ENCODE measurements around the gene GYPA.
"Not testable (repeated sequence)": the region's sequence is repeated elsewhere in the genome, so short reads cannot be mapped to it uniquely, and the experiment has no call there.

The GYPA gene

DNA sequence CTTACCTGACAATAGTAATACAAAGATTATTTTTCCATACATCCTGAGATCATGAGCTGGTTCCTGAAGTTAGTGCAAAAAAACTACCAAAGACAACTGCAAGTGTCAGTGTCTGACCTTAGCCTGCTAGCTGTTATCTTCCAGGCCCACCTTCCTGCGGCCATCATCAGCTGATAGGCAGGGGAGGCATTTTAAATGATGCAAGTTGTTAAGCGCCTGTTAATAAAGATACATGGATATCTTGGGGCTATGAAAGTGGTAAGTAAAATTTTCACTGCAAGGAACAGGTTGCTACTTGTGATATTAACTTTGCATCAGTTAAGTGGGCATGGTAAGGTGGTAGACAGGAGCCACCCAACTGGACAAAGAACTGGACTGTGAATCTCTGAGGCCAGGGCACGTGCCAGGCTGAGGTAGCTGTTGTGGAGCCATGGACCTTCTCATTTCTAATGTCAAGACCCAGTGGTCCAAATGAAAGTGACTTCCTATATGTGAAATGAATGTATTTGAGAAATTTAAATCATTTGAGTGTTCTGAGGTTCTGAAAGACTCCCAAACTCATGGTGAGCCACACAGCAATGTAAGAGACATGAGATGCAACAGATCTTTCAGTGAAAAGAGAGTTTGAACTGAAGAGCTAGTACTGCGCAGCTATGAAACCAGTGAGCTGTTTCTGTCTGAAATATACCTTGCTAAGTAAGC, at the start of gene GYPA:
TSS of gene GYPA (minus strand) at position 125 of the 702 bp plus-strand sequence. CDS start at position 42, 83 bp downstream.
- H3K27me3 ChIP-seq (ENCODE audit: control insufficient read depth in 5 of 5, insufficient read depth in 4 of 5, low read length in 5 of 5); H3K4me1 ChIP-seq (ENCODE audit: control insufficient read depth in 5 of 5, insufficient read depth in 5 of 5, low read length in 5 of 5); H3K9ac ChIP-seq (ENCODE audit: low read length in 5 of 5); H3K4me3 ChIP-seq (ENCODE audit: low read depth in 1 of 5, low read length in 5 of 5); H3K9me3 ChIP-seq (ENCODE audit: control insufficient read depth in 5 of 5, low read length in 5 of 5); H3K27ac ChIP-seq (ENCODE audit: low read depth, low read length); H3K36me3 ChIP-seq (ENCODE audit: control insufficient read depth in 5 of 5, insufficient read depth in 5 of 5, low read length in 5 of 5): not testable (repeated sequence)

DNA sequence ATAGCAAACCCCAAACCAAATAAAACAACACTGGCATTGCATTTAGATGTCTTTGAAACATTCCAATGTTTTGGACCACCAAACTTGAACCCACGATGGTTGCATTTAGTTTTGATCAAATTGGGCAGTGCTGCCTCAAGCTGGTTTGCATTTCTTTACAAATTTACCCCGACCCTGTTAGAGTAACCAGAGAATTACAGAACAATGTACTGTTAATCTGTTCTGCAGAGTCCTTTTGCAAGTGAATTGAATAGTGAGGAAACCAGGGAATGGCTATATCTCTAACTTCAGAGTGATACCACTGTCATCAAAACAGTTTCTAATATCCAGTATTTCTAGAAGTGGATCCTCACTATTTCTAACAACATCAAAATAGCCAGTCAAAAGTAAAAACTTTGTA, 49.5 kb upstream of the GYPA start:
- Histone ChIP-seq H3K9me3 (ENCODE audit: control insufficient read depth in 5 of 5, low read length in 5 of 5) (no peaks in the 10 kb centered on the region), H3K9ac (ENCODE audit: low read length in 5 of 5) (no peak overlapping the region), H3K4me1 (ENCODE audit: control insufficient read depth in 5 of 5, insufficient read depth in 5 of 5, low read length in 5 of 5) (no peaks in the 10 kb centered on the region), H3K36me3 (ENCODE audit: control insufficient read depth in 5 of 5, insufficient read depth in 5 of 5, low read length in 5 of 5) (no peaks in the 10 kb centered on the region), H3K4me3 (ENCODE audit: low read depth in 1 of 5, low read length in 5 of 5) (no peak overlapping the region), H3K27ac (ENCODE audit: low read depth, low read length) (no peak overlapping the region), H3K27me3 (ENCODE audit: control insufficient read depth in 5 of 5, insufficient read depth in 4 of 5, low read length in 5 of 5) (peaks cover 0 to 2% (median 0%) of the 10 kb centered on the region in 5 donors)

DNA sequence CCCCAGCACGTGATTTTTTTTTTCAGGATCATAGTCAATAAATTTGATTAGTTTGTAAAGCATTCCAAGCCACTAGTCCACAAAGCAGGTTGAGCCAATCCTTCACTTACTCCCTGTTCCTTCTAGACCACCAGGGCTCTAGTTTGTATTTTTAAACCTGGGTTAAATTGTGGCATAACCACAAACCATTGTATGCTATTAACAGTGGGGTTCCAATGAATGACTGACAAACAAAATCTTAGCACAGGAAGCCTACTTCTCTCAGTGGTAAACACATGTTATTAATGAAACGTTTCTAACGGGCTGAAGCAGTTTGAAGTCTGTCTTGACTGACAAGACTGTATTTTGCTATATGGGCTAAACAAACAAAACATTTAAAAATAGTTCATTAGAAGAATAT, 48.6 kb upstream of the GYPA start:
- Histone ChIP-seq H3K27ac (ENCODE audit: low read depth, low read length) (no peak overlapping the region), H3K4me1 (ENCODE audit: control insufficient read depth in 5 of 5, insufficient read depth in 5 of 5, low read length in 5 of 5) (no peaks in the 10 kb centered on the region), H3K36me3 (ENCODE audit: control insufficient read depth in 5 of 5, insufficient read depth in 5 of 5, low read length in 5 of 5) (no peaks in the 10 kb centered on the region), H3K9me3 (ENCODE audit: control insufficient read depth in 5 of 5, low read length in 5 of 5) (no peaks in the 10 kb centered on the region), H3K27me3 (ENCODE audit: control insufficient read depth in 5 of 5, insufficient read depth in 4 of 5, low read length in 5 of 5) (peaks cover 0 to 2% (median 0%) of the 10 kb centered on the region in 5 donors), H3K9ac (ENCODE audit: low read length in 5 of 5) (no peak overlapping the region), H3K4me3 (ENCODE audit: low read depth in 1 of 5, low read length in 5 of 5) (no peak overlapping the region)

DNA sequence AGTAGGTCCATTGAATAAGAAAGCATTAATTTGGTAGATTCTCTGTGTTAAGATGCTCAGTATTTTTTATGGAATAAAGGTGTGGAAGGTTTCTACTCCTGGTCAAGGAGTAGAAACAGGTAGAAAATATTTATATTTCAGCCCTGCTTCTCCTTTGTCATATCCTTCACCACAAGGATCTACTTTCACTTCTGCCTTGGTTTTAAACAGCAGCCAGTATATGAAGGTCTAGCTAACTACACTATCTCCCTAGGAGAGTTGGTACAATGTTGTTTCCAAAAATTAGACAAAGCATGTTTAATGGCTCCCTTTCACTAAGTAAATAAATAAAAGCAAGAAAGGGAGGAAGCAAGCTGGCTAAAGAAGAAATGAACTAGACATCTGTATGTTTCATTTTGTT, 44.6 kb upstream of the GYPA start:
- H3K4me1 ChIP-seq (ENCODE audit: control insufficient read depth in 5 of 5, insufficient read depth in 5 of 5, low read length in 5 of 5) = no peaks in the 10 kb centered on the region
- no peak overlapping the region for H3K27ac ChIP-seq (ENCODE audit: low read depth, low read length)
- no peak overlapping the region for H3K4me3 ChIP-seq (ENCODE audit: low read depth in 1 of 5, low read length in 5 of 5)
- no peak overlapping the region for H3K9ac ChIP-seq (ENCODE audit: low read length in 5 of 5)
- H3K9me3 ChIP-seq (ENCODE audit: control insufficient read depth in 5 of 5, low read length in 5 of 5) = no peaks in the 10 kb centered on the region
- peaks cover 0 to 2% (median 0%) of the 10 kb centered on the region in 5 donors for H3K27me3 ChIP-seq (ENCODE audit: control insufficient read depth in 5 of 5, insufficient read depth in 4 of 5, low read length in 5 of 5)
- H3K36me3 ChIP-seq (ENCODE audit: control insufficient read depth in 5 of 5, insufficient read depth in 5 of 5, low read length in 5 of 5) = no peaks in the 10 kb centered on the region

DNA sequence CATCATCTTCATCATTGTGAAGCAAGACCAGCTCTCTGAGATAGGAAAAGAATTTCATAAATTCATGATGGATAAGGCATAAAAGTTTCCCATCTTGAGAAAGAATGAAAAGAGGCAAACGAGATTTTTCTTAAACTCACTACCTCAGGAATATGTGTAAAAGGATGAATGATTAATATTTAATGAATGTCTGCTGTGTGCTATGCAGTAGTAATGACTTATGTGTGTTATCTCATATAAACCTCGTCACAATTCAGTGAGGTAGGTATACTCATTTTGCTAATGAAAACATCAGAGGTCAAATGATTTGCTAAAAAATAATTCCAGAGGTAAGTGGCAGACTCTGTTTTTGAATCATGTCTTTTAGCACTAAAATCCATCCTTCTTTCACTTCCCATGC, 42.6 kb upstream of the GYPA start:
- Histone ChIP-seq H3K27me3 (ENCODE audit: control insufficient read depth in 5 of 5, insufficient read depth in 4 of 5, low read length in 5 of 5) (no peaks in the 10 kb centered on the region), H3K4me1 (ENCODE audit: control insufficient read depth in 5 of 5, insufficient read depth in 5 of 5, low read length in 5 of 5) (no peaks in the 10 kb centered on the region), H3K4me3 (ENCODE audit: low read depth in 1 of 5, low read length in 5 of 5) (no peak overlapping the region), H3K36me3 (ENCODE audit: control insufficient read depth in 5 of 5, insufficient read depth in 5 of 5, low read length in 5 of 5) (no peaks in the 10 kb centered on the region), H3K9me3 (ENCODE audit: control insufficient read depth in 5 of 5, low read length in 5 of 5) (no peaks in the 10 kb centered on the region), H3K27ac (ENCODE audit: low read depth, low read length) (no peak overlapping the region), H3K9ac (ENCODE audit: low read length in 5 of 5) (no peak overlapping the region)

DNA sequence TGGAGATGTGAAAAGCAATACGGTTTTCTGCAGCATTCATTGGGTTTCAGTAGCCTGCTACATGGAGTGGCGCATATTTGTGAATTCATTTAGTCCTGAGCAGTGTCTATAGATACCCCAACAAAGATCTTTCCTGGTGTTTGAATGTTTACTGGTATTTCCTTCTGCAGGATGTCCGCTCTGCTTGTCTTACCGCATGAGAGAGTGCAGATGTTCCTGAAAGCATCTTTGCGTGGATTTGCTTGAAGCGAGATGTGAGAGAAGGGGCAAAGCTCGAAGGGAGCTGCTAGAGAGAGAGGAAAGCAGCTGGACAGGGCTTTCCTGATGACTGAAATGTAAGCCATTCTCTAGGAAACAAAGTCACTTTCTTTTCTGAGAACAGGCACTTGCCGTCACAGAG, 40.9 kb upstream of the GYPA start:
- H3K36me3 ChIP-seq (ENCODE audit: control insufficient read depth in 5 of 5, insufficient read depth in 5 of 5, low read length in 5 of 5) = no peaks in the 10 kb centered on the region
- H3K27me3 ChIP-seq (ENCODE audit: control insufficient read depth in 5 of 5, insufficient read depth in 4 of 5, low read length in 5 of 5) = no peaks in the 10 kb centered on the region
- no peak overlapping the region for H3K9ac ChIP-seq (ENCODE audit: low read length in 5 of 5)

DNA sequence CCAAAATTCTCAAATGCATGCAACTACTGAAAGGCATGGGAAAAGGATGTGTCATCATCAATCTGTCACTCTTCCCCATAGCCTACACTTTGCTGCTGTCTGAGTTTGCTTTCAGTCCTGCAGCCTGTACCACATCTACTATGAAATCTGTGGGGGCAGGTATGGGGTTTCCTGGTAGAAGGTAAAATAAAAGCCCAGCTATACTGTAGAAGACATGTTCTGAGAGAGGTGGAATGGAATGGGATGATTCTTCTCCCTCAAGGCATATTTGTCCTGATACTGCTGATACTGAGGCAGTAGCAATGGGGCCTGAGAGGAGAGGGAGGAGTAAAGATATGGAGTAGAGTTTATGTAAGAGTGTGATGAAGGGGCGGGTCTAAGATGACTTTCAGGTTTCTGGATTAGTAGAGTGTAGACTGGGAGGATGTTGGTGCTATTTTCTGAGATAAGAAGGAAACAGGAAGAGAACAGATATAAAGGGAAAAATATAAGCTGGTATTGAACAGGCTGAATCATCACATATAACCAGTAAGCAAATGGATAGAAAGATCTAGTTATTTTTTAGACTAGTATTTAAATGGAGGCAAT, 38.7 kb upstream of the GYPA start:
- H3K9me3 ChIP-seq (ENCODE audit: control insufficient read depth in 5 of 5, low read length in 5 of 5) = no peaks in the 10 kb centered on the region
- no peak overlapping the region for H3K9ac ChIP-seq (ENCODE audit: low read length in 5 of 5)

More for the DNA sequence above, 40.9 kb upstream of the GYPA start:
- no peaks in the 10 kb centered on the region for H3K9me3 ChIP-seq (ENCODE audit: control insufficient read depth in 5 of 5, low read length in 5 of 5)
- no peak overlapping the region for H3K4me3 ChIP-seq (ENCODE audit: low read depth in 1 of 5, low read length in 5 of 5)
- no peaks in the 10 kb centered on the region for H3K4me1 ChIP-seq (ENCODE audit: control insufficient read depth in 5 of 5, insufficient read depth in 5 of 5, low read length in 5 of 5)
- H3K27ac ChIP-seq (ENCODE audit: low read depth, low read length) = no peak overlapping the region

DNA sequence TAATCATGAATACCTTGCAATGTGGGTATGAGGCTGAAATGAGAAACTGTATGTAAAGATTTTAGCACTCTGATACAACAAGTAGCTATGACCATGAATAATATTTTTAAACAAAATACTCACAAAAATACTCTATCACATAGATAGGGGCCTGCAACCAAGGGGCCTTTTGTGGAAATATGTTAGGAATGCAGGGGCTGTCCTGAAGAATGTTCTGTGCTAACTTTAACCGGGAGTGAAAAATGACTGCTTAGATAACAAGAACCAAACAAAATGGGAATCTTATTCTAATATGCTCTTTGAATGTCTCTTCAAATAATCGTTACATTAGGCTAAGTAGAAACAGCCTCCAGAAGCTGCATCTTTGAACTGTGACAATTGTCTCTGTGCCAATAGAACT, 37.9 kb upstream of the GYPA start:
- H3K9me3 ChIP-seq (ENCODE audit: control insufficient read depth in 5 of 5, low read length in 5 of 5) = no peaks in the 10 kb centered on the region
- H3K4me3 ChIP-seq (ENCODE audit: low read depth in 1 of 5, low read length in 5 of 5) = no peak overlapping the region
- no peaks in the 10 kb centered on the region for H3K27me3 ChIP-seq (ENCODE audit: control insufficient read depth in 5 of 5, insufficient read depth in 4 of 5, low read length in 5 of 5)
- no peak overlapping the region for H3K9ac ChIP-seq (ENCODE audit: low read length in 5 of 5)
- no peaks in the 10 kb centered on the region for H3K36me3 ChIP-seq (ENCODE audit: control insufficient read depth in 5 of 5, insufficient read depth in 5 of 5, low read length in 5 of 5)
- peaks cover 0 to 4% (median 0%) of the 10 kb centered on the region in 5 donors for H3K4me1 ChIP-seq (ENCODE audit: control insufficient read depth in 5 of 5, insufficient read depth in 5 of 5, low read length in 5 of 5)
- H3K27ac ChIP-seq (ENCODE audit: low read depth, low read length) = no peak overlapping the region

More for the DNA sequence above, 38.7 kb upstream of the GYPA start:
- Histone ChIP-seq H3K27me3 (ENCODE audit: control insufficient read depth in 5 of 5, insufficient read depth in 4 of 5, low read length in 5 of 5) (no peaks in the 10 kb centered on the region), H3K36me3 (ENCODE audit: control insufficient read depth in 5 of 5, insufficient read depth in 5 of 5, low read length in 5 of 5) (no peaks in the 10 kb centered on the region), H3K4me1 (ENCODE audit: control insufficient read depth in 5 of 5, insufficient read depth in 5 of 5, low read length in 5 of 5) (peaks cover 0 to 4% (median 0%) of the 10 kb centered on the region in 5 donors), H3K27ac (ENCODE audit: low read depth, low read length) (no peak overlapping the region), H3K4me3 (ENCODE audit: low read depth in 1 of 5, low read length in 5 of 5) (no peak overlapping the region)

DNA sequence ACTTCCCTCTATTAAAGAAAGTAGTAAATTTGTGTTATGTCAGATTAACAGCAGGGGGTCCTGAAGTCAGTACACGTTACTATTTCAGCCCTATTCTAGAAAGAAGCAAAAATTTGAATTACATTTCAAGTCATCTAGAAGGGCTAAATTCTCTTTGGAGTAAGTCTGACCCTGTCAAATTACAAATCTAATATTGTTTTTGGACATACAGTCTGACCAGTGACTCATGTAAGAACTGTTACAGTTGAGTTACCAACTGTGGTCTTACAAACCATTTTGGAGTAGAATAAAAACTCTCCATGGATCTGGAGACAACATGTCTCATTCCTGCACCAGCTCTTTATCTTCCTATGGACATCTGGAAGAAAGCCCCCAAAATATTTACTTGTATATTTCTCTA, 36.0 kb upstream of the GYPA start:
- no peaks in the 10 kb centered on the region for H3K9me3 ChIP-seq (ENCODE audit: control insufficient read depth in 5 of 5, low read length in 5 of 5)

DNA sequence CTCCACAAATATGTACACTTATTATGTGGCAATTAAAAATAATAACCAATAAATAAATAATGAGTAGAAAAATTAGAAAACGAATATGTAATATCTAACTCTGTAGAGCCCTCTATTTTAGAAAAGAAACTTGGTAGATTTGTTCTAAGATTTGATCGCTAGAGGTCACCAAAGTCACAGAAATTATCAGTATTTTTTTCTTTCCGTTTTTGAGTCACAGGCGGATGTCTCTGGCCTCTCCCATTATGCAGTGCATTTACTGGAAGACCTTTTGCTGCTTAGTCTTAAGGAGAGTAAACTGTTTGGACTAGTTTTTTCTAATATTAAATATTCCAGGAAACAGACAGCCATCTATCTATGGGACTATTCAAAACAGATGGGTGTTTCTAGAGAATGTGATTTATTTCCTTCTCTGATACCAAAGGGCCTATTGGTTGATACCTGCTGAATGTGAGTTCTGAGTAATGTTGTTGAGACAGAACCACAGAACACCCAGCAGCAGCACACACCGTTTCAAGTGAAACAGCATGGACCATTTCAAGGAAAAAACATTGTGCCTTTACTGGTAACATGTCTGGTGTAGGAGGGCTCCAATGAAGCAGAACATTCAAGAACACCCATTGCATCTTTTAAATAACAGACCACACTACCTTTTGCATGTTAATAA, 34.0 kb upstream of the GYPA start:
- Histone ChIP-seq H3K4me3 (ENCODE audit: low read depth in 1 of 5, low read length in 5 of 5) (no peak overlapping the region), H3K9ac (ENCODE audit: low read length in 5 of 5) (no peak overlapping the region), H3K36me3 (ENCODE audit: control insufficient read depth in 5 of 5, insufficient read depth in 5 of 5, low read length in 5 of 5) (no peaks in the 10 kb centered on the region), H3K27ac (ENCODE audit: low read depth, low read length) (no peak overlapping the region), H3K9me3 (ENCODE audit: control insufficient read depth in 5 of 5, low read length in 5 of 5) (no peaks in the 10 kb centered on the region), H3K27me3 (ENCODE audit: control insufficient read depth in 5 of 5, insufficient read depth in 4 of 5, low read length in 5 of 5) (no peaks in the 10 kb centered on the region), H3K4me1 (ENCODE audit: control insufficient read depth in 5 of 5, insufficient read depth in 5 of 5, low read length in 5 of 5) (peaks cover 0 to 4% (median 0%) of the 10 kb centered on the region in 5 donors)

More for the DNA sequence above, 36.0 kb upstream of the GYPA start:
- H3K4me3 ChIP-seq (ENCODE audit: low read depth in 1 of 5, low read length in 5 of 5) = no peak overlapping the region
- H3K9ac ChIP-seq (ENCODE audit: low read length in 5 of 5) = no peak overlapping the region
- H3K27me3 ChIP-seq (ENCODE audit: control insufficient read depth in 5 of 5, insufficient read depth in 4 of 5, low read length in 5 of 5) = no peaks in the 10 kb centered on the region
- no peak overlapping the region for H3K27ac ChIP-seq (ENCODE audit: low read depth, low read length)
- peaks cover 0 to 4% (median 0%) of the 10 kb centered on the region in 5 donors for H3K4me1 ChIP-seq (ENCODE audit: control insufficient read depth in 5 of 5, insufficient read depth in 5 of 5, low read length in 5 of 5)
- H3K36me3 ChIP-seq (ENCODE audit: control insufficient read depth in 5 of 5, insufficient read depth in 5 of 5, low read length in 5 of 5) = no peaks in the 10 kb centered on the region
